HepG2 (cell line): Measurements from ENCODE around the gene MYADML2. TPM values are rescaled to one million over a fixed set of nuclear protein-coding genes. Genes with fewer than 3 reads are reported as not detected.
A peak's percentile ranks its signal among the peaks of the same experiment; 100 is the strongest.

Experiments used
- FOXO1 ChIP-seq: sonication (generic); formaldehyde crosslinking; IDR thresholded peaks from 2 replicates; pipeline ENCODE4 v1.4.0; 2020; ENCODE audit warnings: missing genetic modification reagents
- GMEB1 ChIP-seq: sonication (generic); formaldehyde crosslinking; IDR thresholded peaks from 2 replicates; pipeline ENCODE4 v1.5.1; 2020; ENCODE audit warnings: missing genetic modification reagents, mild to moderate bottlenecking, borderline replicate concordance
- ISL2 ChIP-seq: sonication (generic); formaldehyde crosslinking; IDR thresholded peaks from 2 replicates; pipeline ENCODE4 v1.5.0; 2020; ENCODE audit warnings: missing genetic modification reagents
- ISX ChIP-seq: sonication (generic); formaldehyde crosslinking; conservative IDR thresholded peaks from 2 replicates; pipeline ENCODE4 v1.5.0; 2020; ENCODE audit warnings: missing genetic modification reagents
- MZF1 ChIP-seq: sonication (generic); formaldehyde crosslinking; IDR thresholded peaks from 2 replicates; pipeline ENCODE4 v1.8.1; 2023; ENCODE audit warnings: mild to moderate bottlenecking, missing genetic modification reagents, borderline replicate concordance
- NCOA1 ChIP-seq: sonication (generic); formaldehyde crosslinking; IDR thresholded peaks from 2 replicates; pipeline ENCODE4 v1.9.0; 2021; ENCODE audit warnings: missing genetic modification reagents
- NFE2 ChIP-seq: sonication (generic); formaldehyde crosslinking; IDR thresholded peaks from 2 replicates; pipeline ENCODE4 v1.4.0; 2020; ENCODE audit warnings: missing genetic modification reagents
- NR2F6 ChIP-seq, 2 experiments: IDR thresholded peaks; 2 replicates each; pipeline ENCODE4 v1.6.1; 2016; ENCODE audit warnings: antibody characterized with exemption in 1 of 2, mild to moderate bottlenecking in 1 of 2
- PRMT3 ChIP-seq: sonication (generic); formaldehyde crosslinking; IDR thresholded peaks from 2 replicates; pipeline ENCODE4 v1.8.1; 2022; ENCODE audit warnings: low read depth, mild to moderate bottlenecking, moderate library complexity, missing genetic modification reagents, borderline replicate concordance
- RBM39 ChIP-seq: fragments of 200-400 bp; formaldehyde crosslinking; IDR thresholded peaks from one replicate; pipeline ENCODE4 v1.6.1; 2018; ENCODE audit warnings: antibody characterized with exemption, mild to moderate bottlenecking, low read depth, low read length; ENCODE audit not compliant: poor library complexity, severe bottlenecking
- RFX1 ChIP-seq: fragments of 450-650 bp; IDR thresholded peaks from 2 replicates; pipeline ENCODE4 v1.6.1; 2017
- SIN3A ChIP-seq: IDR thresholded peaks from 2 replicates; pipeline ENCODE4 v1.6.1; 2011; ENCODE audit warnings: low read depth, mild to moderate bottlenecking, control low read depth, low read length, borderline replicate concordance
- SMAD9 ChIP-seq: sonication (generic); formaldehyde crosslinking; IDR thresholded peaks from 2 replicates; pipeline ENCODE4 v1.5.1; 2020; ENCODE audit warnings: mild to moderate bottlenecking, missing genetic modification reagents
- SMC3 ChIP-seq: IDR thresholded peaks from 2 replicates; pipeline ENCODE4 v1.6.1; 2011; ENCODE audit warnings: low read length, improper control_type of control experiment
- STAT5B ChIP-seq: sonication (generic); formaldehyde crosslinking; IDR thresholded peaks from 2 replicates; pipeline ENCODE4 v1.4.0; 2020; ENCODE audit warnings: missing genetic modification reagents
- TBX3 ChIP-seq: fragments of 450-650 bp; IDR thresholded peaks from 2 replicates; pipeline ENCODE4 v1.6.1; 2017; ENCODE audit warnings: antibody characterized with exemption, mild to moderate bottlenecking, inconsistent platforms, borderline replicate concordance
- THAP11 ChIP-seq: IDR thresholded peaks from 2 replicates; pipeline ENCODE4 v1.6.1; 2016; ENCODE audit warnings: missing biosample characterization, missing genetic modification reagents
- THRA ChIP-seq: sonication (generic); formaldehyde crosslinking; IDR thresholded peaks from 2 replicates; pipeline ENCODE4 v1.4.0; 2020; ENCODE audit warnings: missing genetic modification reagents, borderline replicate concordance
- TP53 ChIP-seq: sonication (generic); formaldehyde crosslinking; conservative IDR thresholded peaks from 2 replicates; pipeline ENCODE4 v1.4.0; 2020; ENCODE audit warnings: missing genetic modification reagents
- ZNF18 ChIP-seq: sonication (generic); formaldehyde crosslinking; IDR thresholded peaks from 2 replicates; pipeline ENCODE4 v1.8.0; 2022; ENCODE audit warnings: mild to moderate bottlenecking, missing genetic modification reagents; ENCODE audit not compliant: insufficient replicate concordance
- ZNF235 ChIP-seq: sonication (generic); formaldehyde crosslinking; IDR thresholded peaks from 2 replicates; pipeline ENCODE4 v1.8.1; 2023; ENCODE audit warnings: mild to moderate bottlenecking, missing genetic modification reagents, borderline replicate concordance
- ZNF382 ChIP-seq: sonication (generic); formaldehyde crosslinking; IDR thresholded peaks from 2 replicates; pipeline ENCODE4 v1.5.0; 2020; ENCODE audit warnings: missing genetic modification reagents, mild to moderate bottlenecking, borderline replicate concordance
- ZNF576 ChIP-seq: sonication (generic); formaldehyde crosslinking; IDR thresholded peaks from 2 replicates; pipeline ENCODE4 v1.4.0; 2020; ENCODE audit warnings: mild to moderate bottlenecking, missing genetic modification reagents
- ZNF879 ChIP-seq: sonication (generic); formaldehyde crosslinking; IDR thresholded peaks from 2 replicates; pipeline ENCODE4 v1.8.1; 2023; ENCODE audit warnings: missing genetic modification reagents
- ZSCAN22 ChIP-seq: sonication (generic); formaldehyde crosslinking; IDR thresholded peaks from 2 replicates; pipeline ENCODE4 v1.4.0; 2020; ENCODE audit warnings: mild to moderate bottlenecking, missing genetic modification reagents
- polyA plus RNA-seq, 8 experiments: library from polyadenylated mRNA; depleted of rRNA in 3 of 8; stranded (reverse) in 7 of 8; unstranded in 1 of 8; fragments of >200 nt; fragmentation: Illumina TruSeq in 4 of 8; extraction: Trizol in 4 of 8; gene quantifications; 2 replicates each; pipeline versions ENCODE4 v1.2.1 to v1.2.3, GENCODE V29; 2011 to 2016; ENCODE audit warnings: low read depth in 4 of 8, missing spikeins in 1 of 8, mixed read lengths in 1 of 8; ENCODE audit not compliant: insufficient read depth in 1 of 8
- total RNA-seq, 5 experiments: library from RNA; depleted of rRNA; stranded (reverse); fragments of >200 nt; fragmentation: Illumina TruSeq; extraction: Trizol; gene quantifications; 2 replicates each; pipeline ENCODE4 v1.2.3, GENCODE V29; 2016; ENCODE audit warnings: low read depth in 1 of 5

MYADML2 gene
- total and polyA plus RNA-seq, 2 of the 13 experiments (the other 11 are each of a cell fraction or from before 2014, with no cell fraction given) = not detected

GRCh38 chr17:81967533-81968395, 20.7 kb upstream of the MYADML2 start (continued):
- peak; percentile 83 for TF ChIP-seq RBM39
- TF ChIP-seq GMEB1 (CRISPR knock-in tag) = peak; percentile 78
- 0 out of 2 replicates have a peak, but pooled peaks have one; percentile 70 for TF ChIP-seq MZF1 (CRISPR knock-in tag)
- peak; percentile 94 for TF ChIP-seq THRA (CRISPR knock-in tag)
- TF ChIP-seq ZNF576 = no peak; the same call in 1 of the 2 replicates
- TF ChIP-seq SMC3 = no peak
- TF ChIP-seq SMAD9 (CRISPR knock-in tag) = no peak
- TF ChIP-seq TBX3 = peak; percentile 43; the same call in 1 of the 2 replicates
- no peak for TF ChIP-seq ISX (CRISPR knock-in tag)
- TF ChIP-seq ZNF18 (CRISPR knock-in tag) = no peak
- no peak for TF ChIP-seq ZNF879 (CRISPR knock-in tag)
- TF ChIP-seq ISL2 (CRISPR knock-in tag) = peak; percentile 94
- TF ChIP-seq ZSCAN22 (CRISPR knock-in tag) = peak; percentile 57; the same call in 1 of the 2 replicates
- TF ChIP-seq TP53 = 0 out of 2 replicates have a peak, but pooled peaks have one; percentile 59
- TF ChIP-seq RFX1 = no peak
- no peak for TF ChIP-seq NCOA1 (CRISPR knock-in tag)
- TF ChIP-seq SIN3A = peak; percentile 85
- TF ChIP-seq THAP11 (CRISPR knock-in tag) = peak; percentile 78
- peak; percentile 79; the same call in 1 of the 2 replicates for TF ChIP-seq NR2F6 (IDR thresholded peaks at IDR 0.05)
- peak; percentile 97 for TF ChIP-seq NR2F6 (CRISPR knock-in tag; IDR thresholded peaks at IDR 0.05)
- TF ChIP-seq FOXO1 = peak; percentile 89
- peak; percentile 82; the same call in 1 of the 2 replicates for TF ChIP-seq STAT5B (CRISPR knock-in tag)
- no peak for TF ChIP-seq NFE2
- TF ChIP-seq ZNF382 (CRISPR knock-in tag) = no peak
- TF ChIP-seq PRMT3 (CRISPR knock-in tag) = 0 out of 2 replicates have a peak, but pooled peaks have one; percentile 49
- 0 out of 2 replicates have a peak, but pooled peaks have one; percentile 88 for TF ChIP-seq ZNF235 (CRISPR knock-in tag)
